SU-DHL-6 (cell line): Measurements from ENCODE around the gene GALE.

Source experiments
- CTCF ChIP-seq: fragments of 200-600 bp; sonication (generic); IDR thresholded peaks from one replicate; pipeline ENCODE4 v1.5.1; 2017; ENCODE audit warnings: antibody characterized with exemption, mild to moderate bottlenecking, low read length, moderate library complexity; ENCODE audit not compliant: insufficient read depth, poor library complexity, severe bottlenecking
- EZH2phosphoT487 ChIP-seq: fragments of 200-600 bp; sonication (generic), shearing (Covaris generic); conservative IDR thresholded peaks from 2 replicates; pipeline ENCODE4 v1.6.1; 2018; ENCODE audit warnings: mild to moderate bottlenecking, antibody characterized with exemption, low read length, moderate library complexity, mixed read lengths

- no peak for TF ChIP-seq CTCF
- no peak for TF ChIP-seq EZH2phosphoT487
Measured at GRCh38 chr1:23791516-23792047, 9.0 kb downstream of the GALE start.
